AG10803 (cell line): ENCODE results near the gene C1orf21.
A peak's percentile ranks its signal among the peaks of the same experiment; 100 is the strongest.

Experiments used
- DNase-seq: peaks from one replicate; pipeline ENCODE4 v3.0.0; 2010; ENCODE audit warnings: low read depth
- H3K4me3 ChIP-seq: 2 replicates; pipeline ENCODE4 v1.5.1; 2011; ENCODE audit warnings: mild to moderate bottlenecking, low read length, control low read depth
- TF ChIP-seq, protein P1 (sequence below): conservative IDR thresholded peaks from 2 replicates; pipeline ENCODE4 v1.5.1; 2011; ENCODE audit warnings: mild to moderate bottlenecking, low read length, control low read depth, inconsistent platforms

The C1orf21 gene

DNA sequence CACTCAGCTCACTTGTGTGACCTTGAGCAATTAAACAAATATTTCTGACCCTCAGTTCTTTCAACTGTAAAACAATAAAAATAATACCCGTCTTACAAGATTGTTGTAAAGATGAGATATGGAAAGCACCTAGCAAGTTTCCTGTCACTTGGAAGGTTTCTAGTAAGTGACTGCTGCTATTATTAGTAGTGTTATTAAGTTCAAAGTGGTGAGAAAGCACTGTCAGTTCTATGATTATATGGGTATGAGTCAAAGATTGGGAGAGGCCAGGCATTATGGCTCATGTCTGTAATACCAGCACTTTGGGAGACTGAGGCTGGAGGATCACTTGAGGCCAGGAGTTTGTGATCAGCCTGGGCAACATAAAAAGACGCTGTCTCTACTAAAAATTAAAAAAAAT, 145.4 kb downstream of the C1orf21 start:
- TF ChIP-seq, protein P1, sequence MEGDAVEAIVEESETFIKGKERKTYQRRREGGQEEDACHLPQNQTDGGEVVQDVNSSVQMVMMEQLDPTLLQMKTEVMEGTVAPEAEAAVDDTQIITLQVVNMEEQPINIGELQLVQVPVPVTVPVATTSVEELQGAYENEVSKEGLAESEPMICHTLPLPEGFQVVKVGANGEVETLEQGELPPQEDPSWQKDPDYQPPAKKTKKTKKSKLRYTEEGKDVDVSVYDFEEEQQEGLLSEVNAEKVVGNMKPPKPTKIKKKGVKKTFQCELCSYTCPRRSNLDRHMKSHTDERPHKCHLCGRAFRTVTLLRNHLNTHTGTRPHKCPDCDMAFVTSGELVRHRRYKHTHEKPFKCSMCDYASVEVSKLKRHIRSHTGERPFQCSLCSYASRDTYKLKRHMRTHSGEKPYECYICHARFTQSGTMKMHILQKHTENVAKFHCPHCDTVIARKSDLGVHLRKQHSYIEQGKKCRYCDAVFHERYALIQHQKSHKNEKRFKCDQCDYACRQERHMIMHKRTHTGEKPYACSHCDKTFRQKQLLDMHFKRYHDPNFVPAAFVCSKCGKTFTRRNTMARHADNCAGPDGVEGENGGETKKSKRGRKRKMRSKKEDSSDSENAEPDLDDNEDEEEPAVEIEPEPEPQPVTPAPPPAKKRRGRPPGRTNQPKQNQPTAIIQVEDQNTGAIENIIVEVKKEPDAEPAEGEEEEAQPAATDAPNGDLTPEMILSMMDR, result no peak
- no peak for DNase-seq
- H3K4me3 ChIP-seq, result no peak overlapping the region

DNA sequence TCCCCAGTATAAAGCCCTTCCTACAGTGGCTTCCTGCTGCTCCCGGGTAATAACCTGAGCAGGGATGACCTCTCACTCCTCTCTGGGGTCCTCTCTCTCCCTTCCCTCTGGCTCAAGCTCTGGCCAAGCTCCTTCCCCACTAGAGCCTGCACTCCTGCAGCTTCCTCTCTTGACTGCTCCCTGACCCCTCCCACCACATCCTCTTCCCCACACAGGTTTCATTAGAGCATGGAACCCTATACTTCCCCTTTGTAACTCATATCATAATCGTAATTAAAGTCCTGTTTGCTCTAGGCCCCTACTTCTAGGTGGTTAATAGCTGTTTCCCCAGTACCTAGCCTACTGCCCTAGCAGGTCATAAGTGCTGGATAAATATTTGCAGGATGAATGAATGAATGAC, 146.2 kb downstream of the C1orf21 start:
- TF ChIP-seq, protein P1, result no peak
- H3K4me3 ChIP-seq, result no peak overlapping the region
- no peak for DNase-seq

DNA sequence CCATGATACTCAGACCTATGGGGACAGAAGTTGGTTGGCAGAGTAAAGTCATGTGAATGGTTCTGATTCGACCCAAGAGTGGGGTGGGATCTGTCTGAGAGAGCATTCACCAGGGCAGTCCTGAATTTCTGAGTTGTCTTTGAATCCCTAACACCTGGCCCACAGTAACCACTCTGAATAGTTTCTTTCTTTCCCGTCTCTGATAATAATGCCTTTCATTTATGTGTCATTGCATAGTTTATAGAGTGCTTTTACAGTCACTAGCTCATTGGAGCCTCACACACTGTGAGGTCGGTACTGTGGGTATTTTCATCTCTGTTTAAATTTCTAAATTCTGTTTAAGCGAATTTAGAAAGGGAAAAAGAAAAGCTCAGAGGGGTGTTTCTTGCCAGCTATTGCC, 147.1 kb downstream of the C1orf21 start:
- no peak overlapping the region for H3K4me3 ChIP-seq
- no peak for DNase-seq
- TF ChIP-seq, protein P1, result no peak

DNA sequence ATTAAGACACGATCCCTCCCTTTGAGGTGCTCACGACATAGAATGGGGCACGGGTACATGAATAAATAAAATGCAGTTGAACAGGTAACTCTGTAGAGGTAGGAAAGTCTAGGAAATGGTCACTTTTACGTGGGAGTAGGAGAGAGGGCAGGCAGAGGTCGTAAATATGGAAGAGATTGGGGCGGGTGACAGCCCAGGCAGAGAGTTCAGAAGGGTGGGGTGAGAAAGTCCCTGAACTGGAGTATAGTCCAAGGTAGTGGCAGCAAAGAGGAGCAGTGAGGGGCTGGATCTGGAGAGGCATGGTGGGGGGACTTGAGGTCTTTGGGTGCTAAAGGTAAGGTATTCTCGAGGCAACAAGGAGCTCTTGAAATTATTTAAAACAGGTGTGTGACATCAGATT, 147.9 kb downstream of the C1orf21 start:
- TF ChIP-seq, protein P1, result no peak
- no peak for DNase-seq
- no peak overlapping the region for H3K4me3 ChIP-seq

DNA sequence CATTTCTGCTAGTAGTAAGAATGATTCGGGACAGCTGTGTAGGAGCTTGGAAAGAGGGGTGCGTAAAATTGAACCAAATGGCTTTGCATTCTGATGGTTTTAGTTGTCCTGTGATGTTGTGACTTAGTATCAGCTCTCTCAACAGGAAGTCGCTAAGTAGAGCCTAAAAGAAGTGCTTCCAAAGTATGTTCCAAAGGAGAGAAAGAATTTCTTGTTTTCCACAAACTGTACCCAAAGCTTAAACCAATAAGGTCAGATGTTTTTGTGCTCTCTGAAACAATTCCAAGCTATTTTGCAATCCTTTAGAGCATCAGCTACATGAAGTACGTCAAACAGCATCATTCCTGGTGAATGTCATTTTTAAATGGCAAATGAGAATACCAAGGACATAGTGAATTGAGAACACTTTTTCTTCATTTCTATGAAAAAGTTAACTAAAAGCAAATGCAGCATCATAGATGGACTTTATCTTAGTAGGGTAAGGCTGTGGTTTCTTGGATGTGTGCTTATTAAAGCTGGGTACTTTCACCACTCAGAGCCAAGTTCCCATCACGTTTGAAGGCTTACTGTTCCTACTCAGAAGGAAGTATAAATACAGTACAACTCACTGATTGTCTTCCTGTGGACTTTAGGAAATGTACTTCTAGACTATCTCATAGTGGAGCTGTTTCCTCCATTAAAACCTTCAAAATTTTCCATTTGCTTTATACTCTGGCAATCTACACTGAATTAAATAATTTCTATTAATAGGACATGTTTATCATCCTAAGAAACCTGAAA, 148.6 kb downstream of the C1orf21 start:
- TF ChIP-seq, protein P1, result 0 out of 2 replicates have a peak, but pooled peaks have one; percentile 1
- DNase-seq, result peak; percentile 92

DNA sequence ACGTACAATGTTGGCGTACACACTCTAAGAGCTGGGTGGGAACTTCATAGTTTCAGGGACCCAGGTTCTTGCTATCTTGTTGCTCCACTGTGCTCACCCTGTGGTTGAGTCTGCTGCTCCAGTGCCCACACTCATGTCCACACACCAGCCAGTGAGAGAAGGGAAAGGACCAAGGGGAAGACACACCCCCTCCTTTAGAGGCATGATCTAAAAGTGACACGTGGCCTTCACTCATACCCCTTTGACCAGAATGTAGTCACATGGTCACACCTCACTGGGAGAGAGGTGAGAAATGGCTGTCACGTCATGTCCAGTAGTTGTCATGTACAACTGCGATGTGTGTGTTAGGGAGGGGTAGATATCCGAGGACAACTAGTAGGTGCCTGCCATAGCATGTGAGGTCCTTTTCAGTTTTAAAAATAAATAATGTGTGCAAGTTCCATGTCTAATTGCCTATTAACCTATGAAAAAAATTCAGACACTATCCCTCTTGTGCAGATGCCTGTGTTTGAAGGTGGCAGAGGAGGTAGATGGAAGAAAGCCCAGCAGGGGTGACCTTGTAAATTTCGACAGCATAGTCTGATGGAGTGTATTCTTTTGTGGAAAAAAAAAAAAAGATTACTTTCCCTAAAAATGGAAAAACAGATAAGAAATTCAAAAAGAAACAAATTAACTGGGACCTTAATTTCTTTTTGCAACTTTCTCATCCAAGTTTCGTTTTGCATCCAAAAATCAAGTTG, 149.6 kb downstream of the C1orf21 start:
- TF ChIP-seq, protein P1, result no peak
- DNase-seq, result no peak
- H3K4me3 ChIP-seq, result no peak overlapping the region

More for the DNA sequence above, 148.6 kb downstream of the C1orf21 start:
- H3K4me3 ChIP-seq, result peak overlapping the region; percentile 7; the same call in 1 of the 2 replicates
